Mesothelial cell of epicardium (in vitro differentiated cells): Measurements from ENCODE around the gene RABL2B. TPM values are rescaled to one million over a fixed set of nuclear protein-coding genes. Genes with fewer than 3 reads are reported as not detected.
"Not testable (repeated sequence)": the region's sequence is repeated elsewhere in the genome, so short reads cannot be mapped to it uniquely, and the experiment has no call there.

ENCODE experiments used
- DNase-seq, 2 experiments: peaks; one replicate each; pipeline ENCODE4 v3.0.0; 2021; ENCODE audit warnings: low spot score in 2 of 2; ENCODE audit not compliant: unreplicated experiment in 2 of 2
- H3K27ac Mint-ChIP-seq: 2 replicates; pipeline ENCODE4 v1.8.0; 2021; ENCODE audit warnings: mixed read lengths
- H3K27me3 Mint-ChIP-seq: 2 replicates; pipeline ENCODE4 v1.8.0; 2021; ENCODE audit warnings: low read depth, mixed read lengths
- H3K36me3 Mint-ChIP-seq: 2 replicates; pipeline ENCODE4 v1.8.0; 2021; ENCODE audit warnings: mixed read lengths
- H3K4me1 Mint-ChIP-seq: 2 replicates; pipeline ENCODE4 v1.8.0; 2021; ENCODE audit warnings: mixed read lengths
- H3K4me3 Mint-ChIP-seq: 2 replicates; pipeline ENCODE4 v1.8.0; 2021; ENCODE audit warnings: mild to moderate bottlenecking, moderate library complexity, mixed read lengths
- H3K9me3 Mint-ChIP-seq: 2 replicates; pipeline ENCODE4 v1.8.0; 2021; ENCODE audit warnings: mixed read lengths
- total RNA-seq: library from RNA; stranded (reverse); gene quantifications from 3 replicates; pipeline ENCODE4 v1.2.1, GENCODE V29; 2021
- TF ChIP-seq, protein P1 (sequence below): fragments of 200-600 bp; sonication (generic); IDR thresholded peaks from one replicate; pipeline ENCODE4 v1.5.0; 2021; ENCODE audit warnings: antibody characterized with exemption; ENCODE audit not compliant: unreplicated experiment

RABL2B gene
- total RNA-seq, 1 donor from 2014 or later: 47.5 TPM

DNA sequence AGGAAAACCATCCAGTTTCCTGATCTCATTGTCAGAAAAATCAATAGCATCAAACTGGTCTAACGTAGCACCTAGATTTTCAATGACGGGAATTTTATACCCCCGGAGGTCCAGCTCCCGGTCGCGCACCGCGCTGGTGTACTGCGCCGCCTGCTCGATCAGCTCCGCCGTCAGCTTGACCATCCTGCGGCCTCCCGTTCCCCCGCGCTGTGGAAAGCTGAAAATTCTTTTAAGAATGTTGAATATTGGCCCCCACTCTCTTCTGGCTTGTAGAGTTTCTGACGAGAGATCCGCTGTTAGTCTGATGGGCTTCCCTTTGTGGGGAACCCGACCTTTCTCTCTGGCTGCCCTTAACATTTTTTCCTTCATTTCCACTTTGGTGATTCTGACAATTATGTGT is 28.2 kb downstream of the RABL2B start:
- not testable (repeated sequence) for H3K27ac Mint-ChIP-seq, H3K4me3 Mint-ChIP-seq, H3K4me1 Mint-ChIP-seq, H3K27me3 Mint-ChIP-seq, DNase-seq, H3K36me3 Mint-ChIP-seq
- peaks cover 13% of the 10 kb centered on the region for H3K9me3 Mint-ChIP-seq

DNA sequence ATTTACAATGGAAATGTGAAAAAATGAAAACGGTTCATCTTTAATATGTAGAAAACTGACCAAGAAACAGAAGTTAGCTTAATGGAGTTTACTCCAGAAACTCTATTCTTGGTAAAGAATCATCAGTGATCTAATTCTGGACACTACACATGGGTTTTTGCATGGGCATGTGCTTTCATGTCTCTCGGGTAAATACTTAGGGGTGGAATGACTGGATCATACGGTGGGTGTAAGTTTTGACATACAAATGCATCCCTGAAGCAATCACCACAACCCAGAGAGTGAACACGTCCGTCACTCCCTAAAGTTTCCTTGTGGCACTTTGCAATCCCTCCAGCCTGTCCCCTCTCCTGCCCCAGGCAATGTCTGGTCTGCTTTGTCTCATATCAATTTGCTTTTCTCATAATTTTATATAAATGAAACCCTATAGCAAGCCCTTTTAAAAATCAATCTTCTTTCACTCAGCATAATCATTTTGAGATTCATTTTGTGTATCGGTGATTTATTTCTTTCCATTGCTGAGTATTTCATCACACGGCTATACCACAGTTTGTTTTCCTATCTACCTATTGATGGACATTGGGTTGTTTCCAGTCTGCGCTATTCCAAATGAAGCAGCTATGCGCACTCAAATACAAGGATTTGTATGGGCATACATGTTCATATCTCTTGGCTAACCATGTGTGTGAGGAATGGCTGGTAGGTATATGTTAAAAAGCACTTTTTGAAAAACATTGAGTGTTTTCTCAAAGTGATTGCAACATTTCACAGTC is 33.9 kb downstream of the RABL2B start:
- H3K9me3 Mint-ChIP-seq, DNase-seq, H3K36me3 Mint-ChIP-seq, H3K4me3 Mint-ChIP-seq, H3K27ac Mint-ChIP-seq, H3K4me1 Mint-ChIP-seq: not testable (repeated sequence)
- H3K27me3 Mint-ChIP-seq: peaks cover 18% of the 10 kb centered on the region

DNA sequence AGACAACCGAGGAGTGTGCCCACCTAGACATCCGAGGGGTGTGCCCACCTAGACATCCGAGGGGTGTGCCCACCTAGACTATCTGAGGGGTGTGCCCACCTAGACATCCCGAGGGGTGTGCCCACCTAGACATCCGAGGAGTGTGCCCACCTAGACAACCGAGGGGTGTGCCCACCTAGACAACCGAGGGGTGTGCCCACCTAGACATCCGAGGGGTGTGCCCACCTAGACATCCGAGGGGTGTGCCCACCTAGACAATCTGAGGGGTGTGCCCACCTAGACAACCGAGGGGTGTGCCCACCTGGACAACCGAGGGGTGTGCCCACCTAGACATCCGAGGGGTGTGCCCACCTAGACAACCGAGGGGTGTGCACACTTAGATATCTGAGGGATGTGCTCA is 34.8 kb downstream of the RABL2B start:
- H3K27ac Mint-ChIP-seq, H3K9me3 Mint-ChIP-seq, H3K36me3 Mint-ChIP-seq, H3K4me1 Mint-ChIP-seq, H3K4me3 Mint-ChIP-seq, DNase-seq: not testable (repeated sequence)
- H3K27me3 Mint-ChIP-seq: peaks cover 22% of the 10 kb centered on the region

DNA sequence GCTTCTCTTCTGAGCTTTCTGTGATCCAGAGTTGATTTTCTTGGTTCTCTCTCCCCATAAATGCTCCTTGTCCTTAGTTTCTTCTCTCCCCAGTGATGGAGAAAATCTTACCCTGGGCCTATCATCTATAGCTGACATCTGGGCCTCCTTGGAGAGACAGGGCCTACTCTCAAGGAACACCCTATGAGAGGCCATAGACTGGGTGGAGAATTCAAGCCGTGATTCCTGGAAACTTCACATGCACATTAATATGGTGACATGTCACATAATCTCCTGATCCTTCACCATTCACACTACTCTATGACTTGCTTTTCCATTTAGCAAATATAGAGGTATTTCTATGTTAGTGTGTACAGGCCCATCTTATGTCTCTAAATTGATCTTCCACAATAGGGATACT is 35.9 kb downstream of the RABL2B start:
- not testable (repeated sequence) for H3K4me1 Mint-ChIP-seq, DNase-seq, H3K36me3 Mint-ChIP-seq, H3K27ac Mint-ChIP-seq, H3K4me3 Mint-ChIP-seq, H3K9me3 Mint-ChIP-seq
- peaks cover 19% of the 10 kb centered on the region for H3K27me3 Mint-ChIP-seq

DNA sequence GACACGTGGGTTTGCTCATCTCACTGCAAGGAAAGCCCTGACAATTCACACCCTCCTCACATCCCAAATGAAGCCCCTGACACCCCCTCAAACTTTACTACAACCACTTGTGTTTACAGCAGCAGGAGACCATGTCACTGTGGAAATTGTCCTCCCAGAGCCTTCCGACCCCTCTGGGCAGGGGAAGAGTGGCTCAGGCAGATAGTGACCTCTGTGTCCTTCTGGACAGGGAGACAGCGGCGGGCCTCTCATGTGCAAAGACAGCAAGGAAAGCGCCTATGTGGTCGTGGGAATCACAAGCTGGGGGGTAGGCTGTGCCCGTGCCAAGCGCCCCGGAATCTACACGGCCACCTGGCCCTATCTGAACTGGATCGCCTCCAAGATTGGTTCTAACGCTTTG is 39.0 kb downstream of the RABL2B start:
- not testable (repeated sequence) for H3K4me1 Mint-ChIP-seq, H3K36me3 Mint-ChIP-seq, H3K9me3 Mint-ChIP-seq, H3K27ac Mint-ChIP-seq, H3K4me3 Mint-ChIP-seq, DNase-seq
- H3K27me3 Mint-ChIP-seq: peaks cover 37% of the 10 kb centered on the region

DNA sequence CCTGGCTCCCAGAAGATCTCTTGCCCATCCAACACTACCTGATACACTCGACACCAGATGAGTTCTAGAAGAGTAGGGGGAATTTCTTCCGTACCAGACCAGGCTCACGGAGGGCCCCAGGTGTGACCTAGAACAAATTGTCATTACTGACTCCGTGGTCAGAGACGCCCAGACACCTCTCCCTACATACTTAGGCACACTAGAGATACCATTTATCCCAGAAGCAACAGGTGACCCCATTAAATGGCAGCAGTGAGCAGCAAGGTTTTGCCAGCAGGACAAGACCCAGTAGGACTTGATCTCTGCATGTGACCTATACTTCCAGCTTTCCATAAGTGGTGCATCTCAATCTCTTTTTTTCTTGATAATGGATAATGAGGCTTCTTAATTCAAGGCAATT is 42.7 kb downstream of the RABL2B start:
- H3K4me1 Mint-ChIP-seq, H3K4me3 Mint-ChIP-seq, H3K36me3 Mint-ChIP-seq, H3K27ac Mint-ChIP-seq, DNase-seq, H3K9me3 Mint-ChIP-seq: not testable (repeated sequence)
- peaks cover 64% of the 10 kb centered on the region for H3K27me3 Mint-ChIP-seq

DNA sequence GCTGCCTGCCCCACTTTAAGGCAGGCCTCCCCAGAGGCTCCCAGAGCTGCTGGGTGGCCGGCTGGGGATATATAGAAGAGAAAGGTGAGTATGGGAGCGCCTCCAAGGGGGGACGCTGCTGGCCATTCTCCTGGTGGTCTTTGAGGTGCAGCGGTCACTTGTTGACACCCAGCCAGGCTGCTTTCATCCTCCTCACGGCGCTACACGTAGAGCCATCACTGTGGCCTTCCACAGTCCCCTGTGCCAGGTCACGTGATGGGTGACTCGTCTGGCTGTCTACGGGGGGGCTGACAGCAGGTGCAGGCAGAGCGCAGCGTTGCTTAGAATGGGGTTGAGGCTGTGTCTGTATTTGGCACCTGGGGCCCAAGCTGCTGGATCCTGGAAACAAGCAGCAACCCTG is 43.5 kb downstream of the RABL2B start:
- H3K4me1 Mint-ChIP-seq: no peaks in the 10 kb centered on the region

DNA sequence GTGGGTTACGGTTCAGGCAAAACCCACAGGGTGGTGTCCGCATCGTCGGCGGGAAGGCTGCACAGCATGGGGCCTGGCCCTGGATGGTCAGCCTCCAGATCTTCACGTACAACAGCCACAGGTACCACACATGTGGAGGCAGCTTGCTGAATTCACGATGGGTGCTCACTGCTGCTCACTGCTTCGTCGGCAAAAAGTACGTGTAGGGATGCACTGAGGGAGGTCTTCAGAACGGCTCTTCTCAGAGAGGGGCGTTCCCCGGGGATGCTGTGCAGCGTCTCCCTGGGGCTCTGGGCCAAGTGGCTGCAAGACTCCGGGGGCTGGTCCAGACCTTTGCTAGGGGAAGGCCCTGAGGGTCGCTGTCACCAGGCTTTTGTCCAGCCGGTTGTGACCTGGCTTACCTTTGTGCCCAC is 44.2 kb downstream of the RABL2B start:
- Mint-ChIP-seq H3K27me3 (peaks cover 70% of the 10 kb centered on the region), H3K4me1 (no peaks in the 10 kb centered on the region), H3K9me3 (no peaks in the 10 kb centered on the region), H3K27ac (no peak overlapping the region), H3K36me3 (no peaks in the 10 kb centered on the region), H3K4me3 (no peak overlapping the region)
- DNase-seq: peak in 1 of 2 experiments; percentile 29
- TF ChIP-seq, protein P1, sequence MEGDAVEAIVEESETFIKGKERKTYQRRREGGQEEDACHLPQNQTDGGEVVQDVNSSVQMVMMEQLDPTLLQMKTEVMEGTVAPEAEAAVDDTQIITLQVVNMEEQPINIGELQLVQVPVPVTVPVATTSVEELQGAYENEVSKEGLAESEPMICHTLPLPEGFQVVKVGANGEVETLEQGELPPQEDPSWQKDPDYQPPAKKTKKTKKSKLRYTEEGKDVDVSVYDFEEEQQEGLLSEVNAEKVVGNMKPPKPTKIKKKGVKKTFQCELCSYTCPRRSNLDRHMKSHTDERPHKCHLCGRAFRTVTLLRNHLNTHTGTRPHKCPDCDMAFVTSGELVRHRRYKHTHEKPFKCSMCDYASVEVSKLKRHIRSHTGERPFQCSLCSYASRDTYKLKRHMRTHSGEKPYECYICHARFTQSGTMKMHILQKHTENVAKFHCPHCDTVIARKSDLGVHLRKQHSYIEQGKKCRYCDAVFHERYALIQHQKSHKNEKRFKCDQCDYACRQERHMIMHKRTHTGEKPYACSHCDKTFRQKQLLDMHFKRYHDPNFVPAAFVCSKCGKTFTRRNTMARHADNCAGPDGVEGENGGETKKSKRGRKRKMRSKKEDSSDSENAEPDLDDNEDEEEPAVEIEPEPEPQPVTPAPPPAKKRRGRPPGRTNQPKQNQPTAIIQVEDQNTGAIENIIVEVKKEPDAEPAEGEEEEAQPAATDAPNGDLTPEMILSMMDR: no peak

More for the DNA sequence above, 43.5 kb downstream of the RABL2B start:
- no peak overlapping the region for H3K27ac Mint-ChIP-seq
- H3K36me3 Mint-ChIP-seq: no peaks in the 10 kb centered on the region
- no peak for DNase-seq
- H3K4me3 Mint-ChIP-seq: no peak overlapping the region
- H3K27me3 Mint-ChIP-seq: peaks cover 68% of the 10 kb centered on the region
- no peaks in the 10 kb centered on the region for H3K9me3 Mint-ChIP-seq
- TF ChIP-seq, protein P1: no peak
